Mucosa of gallbladder (tissue), 1 donor: Measurements from ENCODE around the gene UBE2J1. TPM values are rescaled to one million over a fixed set of nuclear protein-coding genes. Genes with fewer than 3 reads are reported as not detected.
A peak's percentile ranks its signal among the peaks of the same experiment; 100 is the strongest.

Source experiments
- DNase-seq: peaks from one replicate; pipeline ENCODE4 v3.0.0-alpha.2; 2020; ENCODE audit warnings: low spot score
- total RNA-seq: library from RNA; stranded (reverse); gene quantifications from one replicate; pipeline ENCODE4 v1.2.1, GENCODE V29; 2021
- donor health status: DM: no; HTN: no; CAD: no.

Gene UBE2J1
- total RNA-seq, 1 donor from 2014 or later, result 32.5 TPM

- DNase-seq, result no peak
Measured at GRCh38 chr6:89364586-89364985, 12.1 kb upstream of the UBE2J1 start.

- DNase-seq, result no peak
Measured at GRCh38 chr6:89361171-89361570, 8.6 kb upstream of the UBE2J1 start.

DNA sequence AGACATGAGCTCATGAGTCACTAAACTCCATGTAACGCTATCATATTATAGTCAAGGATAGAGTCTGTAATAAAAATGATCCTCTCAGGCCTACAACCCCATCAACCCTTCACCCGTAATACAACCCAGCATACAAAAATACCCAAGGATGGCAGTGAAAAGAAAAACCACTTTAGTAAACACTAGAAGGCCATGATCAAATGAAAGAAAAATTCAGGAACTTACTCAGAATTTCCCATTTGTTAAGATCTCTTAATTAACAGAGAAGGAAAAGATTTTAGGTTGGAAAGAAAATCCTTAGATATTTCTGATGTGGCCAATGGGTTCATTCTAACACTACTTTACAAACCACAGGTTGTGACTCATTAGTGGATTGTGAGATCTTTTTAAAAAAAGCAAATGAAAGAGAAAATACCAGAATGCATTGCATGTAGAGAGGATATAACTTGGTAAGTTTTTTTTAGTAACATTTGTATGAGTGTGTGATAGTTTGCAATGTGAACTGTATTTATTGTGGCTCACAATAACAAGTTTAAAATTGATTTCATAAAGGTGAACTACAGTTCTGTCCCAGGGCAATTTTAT lies 8.0 kb upstream of the UBE2J1 start:
- DNase-seq, result no peak

DNA sequence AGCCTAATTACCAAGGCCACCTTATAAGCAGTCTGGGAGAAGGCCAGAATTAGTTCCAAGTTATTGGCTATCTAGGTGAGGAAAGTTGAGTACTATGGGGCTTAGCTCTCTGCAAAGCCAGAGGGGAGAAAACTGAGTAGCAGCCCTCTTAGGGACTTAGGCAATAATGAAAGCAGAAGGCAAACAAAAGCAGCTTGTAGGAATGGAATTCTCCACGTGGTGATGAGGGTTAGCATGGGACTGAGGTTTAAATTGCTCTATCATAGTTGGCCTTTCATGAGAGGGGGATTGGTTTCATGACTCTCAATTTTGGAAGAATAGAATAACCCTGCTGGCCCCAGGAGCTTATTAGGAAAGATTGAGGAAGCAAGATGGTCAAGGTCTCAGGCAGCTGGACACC lies 7.0 kb upstream of the UBE2J1 start:
- DNase-seq, result no peak

- DNase-seq, result no peak
Measured at GRCh38 chr6:89357390-89357789, 4.9 kb upstream of the UBE2J1 start.

DNA sequence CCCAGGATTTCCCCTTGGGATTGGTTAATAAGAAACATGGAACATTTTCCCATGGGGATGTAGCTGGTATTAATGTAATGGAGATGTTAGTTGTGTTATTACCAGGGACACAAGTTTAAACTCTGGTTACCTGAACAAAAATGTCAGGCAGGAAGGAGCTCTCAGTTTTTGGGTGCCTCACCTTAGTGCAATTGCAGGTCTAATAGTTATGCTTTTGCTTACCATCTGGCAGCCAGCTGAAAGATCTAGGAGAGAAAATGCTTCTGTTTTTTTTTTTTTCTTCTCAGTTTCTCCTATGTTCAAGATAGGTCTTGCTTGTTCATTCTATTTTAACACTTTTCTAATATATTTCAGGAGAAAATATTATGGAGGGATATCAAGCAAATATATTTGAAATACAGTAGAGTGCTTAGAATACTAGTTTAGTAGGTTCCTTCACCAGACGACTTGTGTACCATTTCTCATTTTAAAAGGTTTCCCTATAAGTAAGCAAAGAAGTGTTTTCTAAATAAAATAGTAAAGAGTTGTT lies 4.2 kb upstream of the UBE2J1 start:
- no peak for DNase-seq

GRCh38 chr6:89355511-89356194 lies 3.1 kb upstream of the UBE2J1 start:
- DNase-seq, result no peak

DNA sequence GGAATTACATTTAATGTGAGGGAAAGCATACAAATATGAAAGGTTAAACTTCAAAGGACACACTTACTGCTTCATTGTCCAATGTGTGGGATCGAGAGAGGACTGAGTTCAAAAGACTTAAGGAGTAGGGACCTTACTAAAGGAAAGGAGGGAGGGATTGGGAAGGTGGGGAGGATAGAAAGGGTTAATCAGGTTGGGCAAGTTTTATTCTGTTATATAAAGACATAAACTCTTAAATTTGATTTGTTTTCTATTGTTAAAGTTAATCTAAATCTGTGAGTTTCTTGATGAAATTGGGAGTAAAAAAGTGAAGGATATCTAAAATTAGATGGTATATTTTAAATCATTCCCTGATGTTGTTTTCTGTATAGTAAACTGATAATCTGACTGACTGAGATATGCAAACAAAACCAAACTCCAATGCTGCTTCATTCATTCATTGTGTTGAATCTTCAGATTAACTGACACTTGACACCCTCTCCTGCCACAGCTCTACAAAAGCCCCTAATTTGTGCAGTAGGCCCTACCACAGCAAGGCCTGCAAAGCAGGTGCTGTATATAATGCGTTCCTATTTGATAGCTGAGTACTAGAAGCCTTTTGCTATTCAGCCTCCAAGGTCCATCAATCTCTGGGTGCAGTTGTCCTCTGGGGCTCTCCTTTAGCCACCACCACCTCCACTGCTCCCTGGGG lies 1.3 kb upstream of the UBE2J1 start:
- DNase-seq, result no peak

DNA sequence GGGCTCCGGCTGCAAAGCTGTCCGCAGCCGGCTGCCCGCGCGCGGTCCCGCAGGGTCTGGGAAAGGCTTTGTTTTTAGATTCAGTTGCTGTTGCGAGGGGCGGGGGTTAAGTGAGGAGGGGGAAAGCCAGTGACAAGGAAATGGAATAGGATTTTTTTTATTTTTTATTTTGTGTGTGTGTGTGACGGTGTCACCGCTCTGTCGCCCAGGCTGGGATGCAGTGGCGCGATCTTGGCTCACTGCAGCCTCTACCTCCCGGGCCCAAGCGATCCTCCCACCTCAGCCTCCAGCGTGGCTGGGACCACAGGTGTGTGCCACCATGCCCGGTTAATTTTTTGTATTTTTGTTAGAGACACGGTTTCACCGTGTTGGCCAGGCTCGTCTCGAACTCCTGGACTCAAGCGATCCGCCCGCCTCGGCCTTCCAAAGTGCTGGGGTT lies 615 bp upstream of the UBE2J1 start:
- DNase-seq, result no peak

GRCh38 chr6:89351671-89352277 lies 748 bp downstream of the UBE2J1 start:
- DNase-seq, result no peak

- DNase-seq, result no peak
Measured at GRCh38 chr6:89350281-89350966, 2.1 kb downstream of the UBE2J1 start.

DNA sequence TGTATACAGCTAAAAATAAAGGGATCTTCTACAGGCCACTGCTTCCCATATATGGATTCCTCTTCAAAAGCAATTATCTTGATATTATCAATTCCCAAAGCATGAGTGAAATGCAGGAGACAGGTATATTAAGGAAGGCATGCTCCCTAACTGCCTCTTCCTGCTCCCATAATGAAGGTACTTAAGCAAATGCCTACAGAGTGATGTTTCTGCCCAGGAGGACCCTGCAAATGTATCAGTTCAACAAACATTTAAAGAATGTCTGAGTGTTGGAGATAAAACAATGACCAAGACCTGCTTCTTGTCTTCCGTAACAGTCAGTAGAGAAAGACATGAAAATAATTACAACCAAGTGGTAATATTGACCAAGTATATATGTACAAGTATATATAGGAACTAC lies 4.2 kb downstream of the UBE2J1 start:
- no peak for DNase-seq

GRCh38 chr6:89347825-89348224 lies 4.7 kb downstream of the UBE2J1 start:
- DNase-seq, result no peak

GRCh38 chr6:89346433-89346832 lies 6.1 kb downstream of the UBE2J1 start:
- no peak for DNase-seq

GRCh38 chr6:89339565-89339964 lies 13.0 kb downstream of the UBE2J1 start:
- DNase-seq, result no peak

- no peak for DNase-seq
Measured at GRCh38 chr6:89335164-89335563, 17.4 kb downstream of the UBE2J1 start.

DNA sequence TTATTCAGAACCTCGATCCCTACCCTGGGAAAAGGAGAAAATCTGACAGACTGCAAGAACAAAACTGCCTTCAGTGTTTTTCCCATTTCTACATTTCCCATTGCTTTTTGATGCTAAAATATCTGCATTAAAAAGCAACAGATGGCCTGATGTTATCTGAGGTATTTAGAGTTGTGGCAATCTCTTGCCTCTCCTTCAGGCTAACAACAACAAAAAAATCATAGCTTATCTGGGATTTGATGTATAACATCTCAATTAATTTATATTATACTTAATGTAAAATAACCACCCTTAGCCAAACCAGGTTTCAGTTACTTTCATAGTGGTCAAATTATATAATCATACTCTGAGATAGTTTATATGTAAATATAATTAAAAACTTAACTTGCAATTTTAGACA lies 21.6 kb downstream of the UBE2J1 start:
- no peak for DNase-seq

- no peak for DNase-seq
Measured at GRCh38 chr6:89328976-89329375, 23.5 kb downstream of the UBE2J1 start.

DNA sequence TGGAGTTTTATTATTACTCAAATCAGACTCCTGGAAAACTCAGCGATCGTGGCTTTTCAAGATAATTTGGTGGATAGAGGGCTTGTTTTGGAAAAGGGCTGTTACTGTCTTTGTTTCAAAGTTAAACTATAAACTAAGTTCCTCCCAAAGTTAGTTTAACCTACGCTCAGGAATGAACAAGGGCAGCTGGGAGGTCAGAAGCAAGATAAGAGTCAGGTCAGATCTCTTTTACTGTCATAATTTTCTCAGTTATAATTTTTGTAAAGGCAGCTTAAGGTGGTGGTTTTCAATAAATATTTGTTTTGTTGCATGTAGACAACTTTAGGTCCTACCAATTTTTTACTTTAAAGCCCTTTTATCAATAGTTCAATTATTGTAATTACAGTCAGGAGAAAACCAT lies 28.2 kb downstream of the UBE2J1 start:
- DNase-seq, result no peak

GRCh38 chr6:89323511-89323971 lies 29.0 kb downstream of the UBE2J1 start:
- DNase-seq, result no peak

- peak; percentile 51 for DNase-seq
Measured at GRCh38 chr6:89321131-89321970, 31.2 kb downstream of the UBE2J1 start.
